Right atrium auricular region (tissue), 2 donors: Measurements from ENCODE around the gene DHCR7. TPM values are rescaled to one million over a fixed set of nuclear protein-coding genes. Genes with fewer than 3 reads are reported as not detected.

Source experiments
- DNase-seq: peaks from one replicate; pipeline ENCODE4 v3.0.0-alpha.2; 2019; ENCODE audit warnings: low spot score
- H3K27ac ChIP-seq, 2 donors: fragments of 200-600 bp; sonication (generic); 1 replicate in 1 of 2; 2 replicates in 1 of 2; pipeline ENCODE4 v1.5.1; 2016 to 2019
- H3K27me3 ChIP-seq, 2 donors: fragments of 200-600 bp; sonication (generic); one replicate each; pipeline versions ENCODE4 v1.5.1 to v1.6.0; 2017 to 2019
- H3K36me3 ChIP-seq: fragments of 200-600 bp; sonication (generic); one replicate; pipeline ENCODE4 v1.5.1; 2016
- H3K4me1 ChIP-seq, 2 donors: fragments of 200-600 bp; sonication (generic); one replicate each; pipeline versions ENCODE4 v1.5.1 to v1.6.0; 2017 to 2019
- H3K4me3 ChIP-seq, 2 donors: fragments of 200-600 bp; sonication (generic); 1 replicate in 1 of 2; 2 replicates in 1 of 2; pipeline ENCODE4 v1.5.1; 2017 to 2019; ENCODE audit warnings: mild to moderate bottlenecking in 1 of 2, moderate library complexity in 1 of 2
- H3K9me3 ChIP-seq, 2 donors: fragments of 200-600 bp; sonication (generic); one replicate each; pipeline ENCODE4 v1.5.1; 2019
- total RNA-seq, 2 donors: library from RNA; depleted of rRNA; stranded (reverse); fragments of >200 nt; gene quantifications; one replicate each; pipeline ENCODE4 v1.1.0, GENCODE V29; 2016
- TF ChIP-seq, protein P1 (sequence below), 2 donors: fragments of 200-600 bp; sonication (generic); IDR thresholded peaks; one replicate each; pipeline ENCODE4 v1.5.1; 2019; ENCODE audit warnings: antibody characterized with exemption in 2 of 2

DHCR7 gene
- total RNA-seq, 2 donors from 2014 or later, result 26.8 to 37.6 TPM

DNA sequence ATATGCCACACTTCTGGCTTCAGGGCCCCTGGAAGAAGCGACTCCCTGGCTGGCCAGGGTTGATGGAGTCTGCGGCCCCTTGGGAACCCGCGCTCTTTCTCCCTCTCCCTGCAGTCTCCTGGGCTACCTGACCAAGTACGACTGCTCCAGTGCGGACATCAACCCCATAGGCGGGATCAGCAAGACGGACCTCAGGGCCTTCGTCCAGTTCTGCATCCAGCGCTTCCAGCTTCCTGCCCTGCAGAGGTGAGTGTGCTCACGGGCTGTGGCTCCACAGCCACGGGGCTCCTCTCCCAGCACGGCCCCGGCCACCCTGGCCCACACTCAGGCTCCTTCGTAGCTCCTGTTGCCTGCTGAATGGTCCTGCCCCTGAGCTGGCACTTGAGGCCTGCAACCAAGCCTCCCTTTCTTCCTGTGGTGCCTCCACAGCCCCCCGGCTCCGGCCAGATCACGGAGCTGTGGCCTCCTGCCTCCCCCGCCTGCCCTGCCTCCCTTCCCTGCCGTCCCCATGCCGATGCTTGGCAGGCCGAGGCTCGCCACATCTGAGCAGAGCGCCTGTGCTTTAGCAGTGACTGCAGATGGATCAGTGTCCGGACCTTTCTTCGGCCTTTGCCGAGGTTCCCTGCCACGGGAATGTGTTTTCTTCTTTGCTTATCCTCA, 42.7 kb upstream of the DHCR7 start:
- Histone ChIP-seq H3K27me3 (no peaks in the 10 kb centered on the region), H3K9me3 (no peaks in the 10 kb centered on the region), H3K36me3 (peaks cover 31% of the 10 kb centered on the region), H3K4me1 (peaks cover 0 to 6% of the 10 kb centered on the region in 2 donors), H3K4me3 (no peak overlapping the region), H3K27ac (no peak overlapping the region)
- TF ChIP-seq, protein P1, sequence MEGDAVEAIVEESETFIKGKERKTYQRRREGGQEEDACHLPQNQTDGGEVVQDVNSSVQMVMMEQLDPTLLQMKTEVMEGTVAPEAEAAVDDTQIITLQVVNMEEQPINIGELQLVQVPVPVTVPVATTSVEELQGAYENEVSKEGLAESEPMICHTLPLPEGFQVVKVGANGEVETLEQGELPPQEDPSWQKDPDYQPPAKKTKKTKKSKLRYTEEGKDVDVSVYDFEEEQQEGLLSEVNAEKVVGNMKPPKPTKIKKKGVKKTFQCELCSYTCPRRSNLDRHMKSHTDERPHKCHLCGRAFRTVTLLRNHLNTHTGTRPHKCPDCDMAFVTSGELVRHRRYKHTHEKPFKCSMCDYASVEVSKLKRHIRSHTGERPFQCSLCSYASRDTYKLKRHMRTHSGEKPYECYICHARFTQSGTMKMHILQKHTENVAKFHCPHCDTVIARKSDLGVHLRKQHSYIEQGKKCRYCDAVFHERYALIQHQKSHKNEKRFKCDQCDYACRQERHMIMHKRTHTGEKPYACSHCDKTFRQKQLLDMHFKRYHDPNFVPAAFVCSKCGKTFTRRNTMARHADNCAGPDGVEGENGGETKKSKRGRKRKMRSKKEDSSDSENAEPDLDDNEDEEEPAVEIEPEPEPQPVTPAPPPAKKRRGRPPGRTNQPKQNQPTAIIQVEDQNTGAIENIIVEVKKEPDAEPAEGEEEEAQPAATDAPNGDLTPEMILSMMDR (IDR thresholded peaks at IDR 0.05), result no peak
- no peak for DNase-seq

GRCh38 chr11:71490044-71490730, 42.0 kb upstream of the DHCR7 start:
- no peaks in the 10 kb centered on the region for H3K27me3 ChIP-seq
- no peaks in the 10 kb centered on the region for H3K9me3 ChIP-seq
- H3K4me1 ChIP-seq, result peaks cover 0 to 6% of the 10 kb centered on the region in 2 donors
- H3K27ac ChIP-seq, result no peak overlapping the region
- peaks cover 31% of the 10 kb centered on the region for H3K36me3 ChIP-seq
- TF ChIP-seq, protein P1 (IDR thresholded peaks at IDR 0.05), result no peak
- no peak overlapping the region for H3K4me3 ChIP-seq
- no peak for DNase-seq

DNA sequence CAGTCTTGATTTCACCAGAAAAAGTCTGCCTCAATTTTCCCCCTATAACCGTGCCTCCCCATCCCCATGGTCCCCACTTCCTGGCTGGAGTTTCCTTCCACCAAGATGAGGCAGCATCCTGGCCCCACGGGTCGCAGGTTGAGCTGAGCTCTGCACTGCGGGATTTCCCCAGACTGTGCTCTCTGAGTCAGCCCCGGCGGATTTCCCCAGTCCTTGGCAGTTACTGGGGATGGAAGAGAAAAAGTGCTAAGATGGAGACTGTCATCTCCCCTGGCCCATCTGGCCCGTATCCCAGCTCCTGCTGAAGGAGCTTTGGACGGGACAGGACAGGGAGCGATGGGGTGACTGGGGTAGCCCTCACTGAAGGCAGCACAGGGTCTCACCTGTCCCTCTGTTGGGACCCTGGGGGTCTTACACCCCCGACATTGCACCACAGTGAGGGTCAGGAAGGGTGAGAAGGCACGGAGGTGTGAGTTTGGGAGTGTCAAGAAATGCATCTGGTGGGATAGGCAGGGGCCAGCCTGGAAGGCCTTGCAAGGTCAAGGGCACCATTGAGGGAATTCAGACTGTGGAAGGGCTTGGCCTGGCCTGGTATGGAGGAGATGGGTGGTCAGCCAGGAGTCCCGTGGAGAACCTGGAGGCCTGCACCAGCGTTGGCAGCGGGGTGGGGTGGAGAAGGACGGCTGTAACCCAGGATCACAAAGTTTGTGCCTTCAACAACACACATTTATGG, 41.3 kb upstream of the DHCR7 start:
- H3K36me3 ChIP-seq, result peaks cover 32% of the 10 kb centered on the region

GRCh38 chr11:71488681-71489270, 40.6 kb upstream of the DHCR7 start:
- Histone ChIP-seq H3K27ac (no peak overlapping the region), H3K27me3 (no peaks in the 10 kb centered on the region), H3K4me1 (peaks cover 0 to 6% of the 10 kb centered on the region in 2 donors), H3K36me3 (peaks cover 37% of the 10 kb centered on the region), H3K4me3 (no peak overlapping the region), H3K9me3 (no peaks in the 10 kb centered on the region)
- no peak for DNase-seq
- TF ChIP-seq, protein P1 (IDR thresholded peaks at IDR 0.05), result no peak

More for the DNA sequence above, 41.3 kb upstream of the DHCR7 start:
- DNase-seq, result no peak
- Histone ChIP-seq H3K4me1 (peaks cover 0 to 6% of the 10 kb centered on the region in 2 donors), H3K27me3 (no peaks in the 10 kb centered on the region), H3K4me3 (no peak overlapping the region), H3K27ac (no peak overlapping the region), H3K9me3 (no peaks in the 10 kb centered on the region)
- TF ChIP-seq, protein P1 (IDR thresholded peaks at IDR 0.05), result no peak

DNA sequence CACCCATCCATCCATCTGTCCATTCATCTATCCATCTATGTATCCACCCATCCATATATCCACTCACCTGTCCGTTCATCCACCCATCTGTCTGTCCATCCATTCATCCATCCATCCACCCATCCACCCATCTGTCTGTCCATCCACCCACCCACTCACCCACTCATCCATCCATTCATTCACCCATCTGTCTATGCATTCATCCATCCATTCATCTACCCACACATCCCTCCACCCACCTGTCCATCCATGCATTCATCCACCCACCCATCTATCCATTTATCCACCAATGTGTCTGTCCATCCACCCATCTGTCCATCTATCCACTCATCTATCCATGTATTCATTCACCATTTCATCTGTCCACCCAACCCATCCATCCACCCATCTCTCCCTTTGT, 38.1 kb upstream of the DHCR7 start:
- DNase-seq, result no peak
- H3K4me3 ChIP-seq, result no peak overlapping the region
- TF ChIP-seq, protein P1 (IDR thresholded peaks at IDR 0.05), result no peak
- no peak overlapping the region for H3K27ac ChIP-seq
- H3K4me1 ChIP-seq, result peaks cover 0 to 6% of the 10 kb centered on the region in 2 donors
- no peaks in the 10 kb centered on the region for H3K9me3 ChIP-seq
- peaks cover 44% of the 10 kb centered on the region for H3K36me3 ChIP-seq
- no peaks in the 10 kb centered on the region for H3K27me3 ChIP-seq
